ENCODE measurements around the gene IMPA2. TPM values are rescaled to one million over a fixed set of nuclear protein-coding genes. Genes with fewer than 3 reads are reported as not detected.

Gene IMPA2
- total and polyA plus RNA-seq, 2 experiments from 2014 or later = 75.6 to 130 TPM

DNA sequence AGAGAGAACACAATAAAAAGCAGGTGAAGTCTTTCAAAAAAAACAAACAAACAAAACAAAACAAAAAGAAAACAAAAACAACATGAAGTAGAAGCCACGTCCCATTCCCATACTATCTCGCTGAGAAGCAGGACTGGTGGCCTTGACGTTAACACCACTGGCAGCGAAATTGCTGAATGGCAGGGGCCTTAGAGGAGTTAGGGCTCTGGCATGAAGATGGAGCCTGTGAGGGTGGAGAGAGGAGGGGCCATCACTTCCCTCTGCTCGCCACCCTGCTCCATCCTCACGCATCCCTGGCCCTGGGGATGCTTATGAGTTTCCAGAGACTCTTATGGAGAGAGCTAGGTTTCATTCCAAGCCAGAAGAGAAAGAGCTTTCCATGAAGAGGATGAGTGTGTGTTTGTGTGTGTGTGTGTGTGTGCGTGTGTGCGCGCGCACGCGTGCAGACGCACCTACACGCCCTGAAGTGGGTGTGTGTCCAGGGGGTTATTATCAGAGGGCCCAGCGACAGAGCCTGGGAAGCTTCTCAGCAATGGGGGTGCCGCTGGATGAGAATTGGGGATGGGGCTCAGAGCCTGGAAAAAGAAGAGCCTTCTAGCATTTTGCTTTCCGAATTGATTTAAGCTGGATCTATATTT is 20.4 kb upstream of the IMPA2 start:
- H3K27ac ChIP-seq = peak overlapping the region; percentile 33
- no peaks in the 10 kb centered on the region for H3K36me3 ChIP-seq (replicated peaks; ENCODE audit: insufficient read depth, low read depth)
- no peaks in the 10 kb centered on the region for H3K27me3 ChIP-seq
- peaks cover 27% of the 10 kb centered on the region for H3K4me1 ChIP-seq (ENCODE audit: insufficient read depth)
- no peaks in the 10 kb centered on the region for H3K9me2 ChIP-seq (replicated peaks; ENCODE audit: insufficient read depth)
- no peak overlapping the region for H3K4me2 ChIP-seq
- TF ChIP-seq EZH2 (IDR thresholded peaks at IDR 0.05; ENCODE audit: borderline replicate concordance) (no peak), EZH2phosphoT487 (IDR thresholded peaks at IDR 0.05; ENCODE audit: low read depth, severe bottlenecking, unreplicated experiment) (no peak)
- TF ChIP-seq, protein P1, sequence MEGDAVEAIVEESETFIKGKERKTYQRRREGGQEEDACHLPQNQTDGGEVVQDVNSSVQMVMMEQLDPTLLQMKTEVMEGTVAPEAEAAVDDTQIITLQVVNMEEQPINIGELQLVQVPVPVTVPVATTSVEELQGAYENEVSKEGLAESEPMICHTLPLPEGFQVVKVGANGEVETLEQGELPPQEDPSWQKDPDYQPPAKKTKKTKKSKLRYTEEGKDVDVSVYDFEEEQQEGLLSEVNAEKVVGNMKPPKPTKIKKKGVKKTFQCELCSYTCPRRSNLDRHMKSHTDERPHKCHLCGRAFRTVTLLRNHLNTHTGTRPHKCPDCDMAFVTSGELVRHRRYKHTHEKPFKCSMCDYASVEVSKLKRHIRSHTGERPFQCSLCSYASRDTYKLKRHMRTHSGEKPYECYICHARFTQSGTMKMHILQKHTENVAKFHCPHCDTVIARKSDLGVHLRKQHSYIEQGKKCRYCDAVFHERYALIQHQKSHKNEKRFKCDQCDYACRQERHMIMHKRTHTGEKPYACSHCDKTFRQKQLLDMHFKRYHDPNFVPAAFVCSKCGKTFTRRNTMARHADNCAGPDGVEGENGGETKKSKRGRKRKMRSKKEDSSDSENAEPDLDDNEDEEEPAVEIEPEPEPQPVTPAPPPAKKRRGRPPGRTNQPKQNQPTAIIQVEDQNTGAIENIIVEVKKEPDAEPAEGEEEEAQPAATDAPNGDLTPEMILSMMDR (IDR thresholded peaks at IDR 0.05; ENCODE audit: poor library complexity) = no peak
- no peak overlapping the region for H3K4me3 ChIP-seq
- H2AFZ ChIP-seq = no peak overlapping the region
- no peak for DNase-seq (ENCODE audit: low spot score)
- H3K79me2 ChIP-seq = no peaks in the 10 kb centered on the region
- H3K9me3 ChIP-seq (ENCODE audit: low read depth) = no peaks in the 10 kb centered on the region
- WGBS (ENCODE audit: low lambda C conversion rate, missing lambda C conversion rate) = 82% methylated on average over 17 of the region's 17 CpGs
- no peaks in the 10 kb centered on the region for H4K20me1 ChIP-seq (ENCODE audit: insufficient read depth, poor library complexity, severe bottlenecking)

DNA sequence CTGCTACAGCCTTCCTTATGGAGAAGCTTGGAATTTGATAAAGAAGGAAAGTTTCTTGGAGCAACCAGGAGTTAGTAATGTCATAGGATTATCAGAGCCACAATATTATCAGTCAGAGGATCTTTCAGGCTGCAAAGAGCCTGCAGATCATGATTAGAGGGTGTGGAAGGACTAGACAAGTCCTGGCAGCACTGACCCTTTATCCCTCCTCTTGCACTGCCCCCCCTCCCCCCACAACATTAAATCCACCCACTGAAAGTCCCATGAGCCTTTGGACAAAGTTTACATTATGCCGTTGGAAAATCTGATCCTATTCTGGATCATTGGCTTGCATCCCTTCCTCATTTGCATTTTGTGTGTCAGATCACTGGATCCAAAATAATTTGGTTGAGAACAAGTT is 18.7 kb upstream of the IMPA2 start:
- no peak for TF ChIP-seq EZH2phosphoT487 (IDR thresholded peaks at IDR 0.05; ENCODE audit: low read depth, severe bottlenecking, unreplicated experiment)
- TF ChIP-seq EZH2 (IDR thresholded peaks at IDR 0.05; ENCODE audit: borderline replicate concordance) = no peak
- TF ChIP-seq, protein P1 (IDR thresholded peaks at IDR 0.05; ENCODE audit: poor library complexity) = no peak
- H3K79me2 ChIP-seq = no peaks in the 10 kb centered on the region
- H3K4me3 ChIP-seq = no peak overlapping the region
- H3K36me3 ChIP-seq (replicated peaks; ENCODE audit: insufficient read depth, low read depth) = no peaks in the 10 kb centered on the region
- H3K4me1 ChIP-seq (ENCODE audit: insufficient read depth) = peaks cover 13% of the 10 kb centered on the region
- H3K9me2 ChIP-seq (replicated peaks; ENCODE audit: insufficient read depth) = no peaks in the 10 kb centered on the region
- WGBS (ENCODE audit: low lambda C conversion rate, missing lambda C conversion rate) = 0% methylated on average over 1 of the region's 1 CpG
- H2AFZ ChIP-seq = no peak overlapping the region
- H3K9me3 ChIP-seq (ENCODE audit: low read depth) = no peaks in the 10 kb centered on the region
- H3K27me3 ChIP-seq = no peaks in the 10 kb centered on the region
- DNase-seq (ENCODE audit: low spot score) = no peak
- H3K27ac ChIP-seq = no peak overlapping the region
- no peak overlapping the region for H3K4me2 ChIP-seq
- H4K20me1 ChIP-seq (ENCODE audit: insufficient read depth, poor library complexity, severe bottlenecking) = no peaks in the 10 kb centered on the region

DNA sequence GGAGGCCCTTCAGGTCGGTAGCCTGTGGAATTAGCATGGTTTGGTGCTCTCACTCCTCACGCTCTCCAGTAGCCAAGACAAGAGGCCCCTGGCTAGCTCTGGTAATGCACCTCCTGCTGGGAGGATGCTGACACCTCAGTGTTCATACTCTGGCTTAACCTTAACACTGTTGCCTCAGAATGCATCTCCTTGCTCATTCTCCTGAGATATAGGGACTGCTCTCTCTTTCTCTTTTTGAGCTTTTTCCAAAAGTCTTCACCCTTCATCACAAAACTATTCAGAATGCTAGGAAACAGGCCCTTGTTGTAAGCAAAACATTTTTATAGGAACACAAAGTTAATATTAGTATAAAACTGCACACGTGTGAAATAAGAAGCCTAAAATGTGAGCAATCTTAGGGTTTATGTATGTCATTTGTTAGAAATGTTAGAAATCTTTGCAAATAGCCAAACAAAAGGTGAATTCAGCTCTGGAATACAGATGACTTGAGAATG is 17.3 kb upstream of the IMPA2 start:
- no peak overlapping the region for H3K4me3 ChIP-seq
- no peaks in the 10 kb centered on the region for H4K20me1 ChIP-seq (ENCODE audit: insufficient read depth, poor library complexity, severe bottlenecking)
- no peaks in the 10 kb centered on the region for H3K27me3 ChIP-seq
- WGBS (ENCODE audit: low lambda C conversion rate, missing lambda C conversion rate) = 65% methylated on average over 3 of the region's 3 CpGs
- H3K9me3 ChIP-seq (ENCODE audit: low read depth) = no peaks in the 10 kb centered on the region
- no peak for TF ChIP-seq EZH2 (IDR thresholded peaks at IDR 0.05; ENCODE audit: borderline replicate concordance)
- TF ChIP-seq EZH2phosphoT487 (IDR thresholded peaks at IDR 0.05; ENCODE audit: low read depth, severe bottlenecking, unreplicated experiment) = no peak
- TF ChIP-seq, protein P1 (IDR thresholded peaks at IDR 0.05; ENCODE audit: poor library complexity) = peak; percentile 8
- H3K4me2 ChIP-seq = no peak overlapping the region
- no peaks in the 10 kb centered on the region for H3K36me3 ChIP-seq (replicated peaks; ENCODE audit: insufficient read depth, low read depth)
- peak overlapping the region; percentile 11 for H2AFZ ChIP-seq
- no peak for DNase-seq (ENCODE audit: low spot score)
- H3K79me2 ChIP-seq = no peaks in the 10 kb centered on the region
- H3K9me2 ChIP-seq (replicated peaks; ENCODE audit: insufficient read depth) = no peaks in the 10 kb centered on the region
- no peak overlapping the region for H3K27ac ChIP-seq
- H3K4me1 ChIP-seq (ENCODE audit: insufficient read depth) = peaks cover 5% of the 10 kb centered on the region

Measured in hepatocyte (in vitro differentiated cells).